Hepatocyte (in vitro differentiated cells): ENCODE data around the gene RACK1.

Source experiments
- CTCF ChIP-seq: fragments of 200-600 bp; sonication (generic); IDR thresholded peaks from 2 replicates; pipeline ENCODE4 v1.5.1; 2016; ENCODE audit warnings: antibody characterized with exemption, mild to moderate bottlenecking; ENCODE audit not compliant: poor library complexity
- EZH2 ChIP-seq: fragments of 200-600 bp; sonication (generic); IDR thresholded peaks from 2 replicates; pipeline ENCODE4 v1.6.1; 2016; ENCODE audit warnings: antibody characterized with exemption, mild to moderate bottlenecking, borderline replicate concordance
- EZH2phosphoT487 ChIP-seq: fragments of 200-600 bp; sonication (generic); IDR thresholded peaks from one replicate; pipeline ENCODE4 v1.6.1; 2018; ENCODE audit warnings: antibody characterized with exemption, mild to moderate bottlenecking, low read depth, moderate library complexity; ENCODE audit not compliant: unreplicated experiment, severe bottlenecking

GRCh38 chr5:181186986-181187499 is 56.7 kb downstream of the RACK1 start:
- TF ChIP-seq CTCF (no peak), EZH2 (no peak), EZH2phosphoT487 (no peak)
